ENCODE results near the gene NCOA1. TPM values are rescaled to one million over a fixed set of nuclear protein-coding genes. Genes with fewer than 3 reads are reported as not detected.

Gene NCOA1
- total and polyA plus RNA-seq, 12 donors, result 8.6 to 36.7 (median 32.0) TPM

GRCh38 chr2:24731923-24732322 lies 240.9 kb downstream of the NCOA1 start:
- Histone ChIP-seq H3K9me3 (no peaks in the 10 kb centered on the region), H3K4me1 (no peaks in the 10 kb centered on the region), H3K27me3 (no peaks in the 10 kb centered on the region), H3K4me3 (no peak overlapping the region), H3K27ac (no peak overlapping the region), H3K36me3 (peaks cover 0 to 73% (median 12%) of the 10 kb centered on the region in 9 donors)
- no peak for DNase-seq
- no peak for TF ChIP-seq CTCF (IDR thresholded peaks at IDR 0.05)
- WGBS, 2 donors, result 97 to 100% methylated on average over 1 of the region's 1 CpG
- ATAC-seq, result no peak
- intact Hi-C loops (cut with DNase I), result no loop called here

DNA sequence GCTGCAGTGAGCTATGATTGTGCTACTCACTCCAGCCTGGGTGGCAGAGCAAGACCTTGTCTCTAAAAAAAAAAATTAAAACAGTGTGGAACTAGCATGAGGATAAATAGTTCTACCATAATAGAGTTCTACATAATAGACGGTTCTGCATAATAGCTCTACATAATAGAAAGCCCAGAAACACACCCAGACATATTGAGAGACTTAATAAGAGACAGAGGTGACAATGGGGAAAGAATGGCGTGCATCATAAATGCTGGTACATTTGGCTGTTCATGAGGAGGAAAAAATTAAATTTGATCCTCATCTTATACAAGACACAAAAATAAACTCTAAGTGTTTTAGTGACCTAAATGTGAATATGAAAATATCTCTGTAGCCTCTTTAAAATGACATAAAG lies 243.7 kb downstream of the NCOA1 start:
- DNase-seq, result no peak
- ATAC-seq, result no peak
- Histone ChIP-seq H3K36me3 (peaks cover 0 to 56% (median 5%) of the 10 kb centered on the region in 9 donors), H3K9me3 (no peaks in the 10 kb centered on the region), H3K27me3 (no peaks in the 10 kb centered on the region), H3K4me3 (no peak overlapping the region), H3K4me1 (peaks cover 0 to 8% (median 0%) of the 10 kb centered on the region in 9 donors), H3K27ac (no peak overlapping the region)
- TF ChIP-seq CTCF (IDR thresholded peaks at IDR 0.05), result no peak
- intact Hi-C loops (cut with DNase I), result no loop called here
- WGBS, 2 donors, result 95 to 98% methylated on average over 2 of the region's 2 CpGs

DNA sequence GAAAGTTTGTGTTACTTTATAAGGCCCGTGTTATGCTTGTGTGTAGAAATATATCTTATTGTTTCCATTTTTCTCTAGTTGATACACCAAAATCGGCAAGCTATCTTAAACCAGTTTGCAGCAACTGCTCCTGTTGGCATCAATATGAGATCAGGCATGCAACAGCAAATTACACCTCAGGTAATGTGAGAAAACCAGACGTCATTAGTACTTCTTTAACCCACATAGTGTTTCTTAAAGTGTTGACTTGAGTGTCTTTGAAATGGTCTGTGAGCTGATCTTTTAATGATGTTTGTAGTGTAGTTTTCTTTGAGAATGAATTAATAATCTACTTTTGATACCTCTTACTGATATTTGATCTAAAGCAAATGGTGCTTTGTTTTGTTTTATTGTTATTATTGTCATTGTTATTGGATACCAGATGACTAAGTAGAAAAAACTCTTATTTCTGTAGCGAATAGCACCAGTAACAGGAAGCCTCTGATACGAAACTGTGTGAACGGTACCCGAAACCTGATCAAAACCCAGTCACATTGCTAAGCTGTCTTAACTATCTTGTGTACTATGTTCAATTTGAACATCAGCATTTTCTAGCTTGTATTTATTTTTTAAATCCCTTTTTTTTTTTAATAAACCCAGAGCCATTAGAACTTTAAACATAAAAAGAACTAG lies 248.4 kb downstream of the NCOA1 start:
- ATAC-seq (no peak), DNase-seq (no peak)
- no peak for TF ChIP-seq CTCF (IDR thresholded peaks at IDR 0.05)
- peaks cover 0 to 20% (median 9%) of the 10 kb centered on the region in 9 donors for H3K4me1 ChIP-seq
- no peak overlapping the region for H3K4me3 ChIP-seq
- WGBS, 2 donors, result 91 to 92% methylated on average over 7 of the region's 7 CpGs
- no peak overlapping the region for H3K27ac ChIP-seq
- peaks cover 0 to 75% (median 7%) of the 10 kb centered on the region in 9 donors for H3K36me3 ChIP-seq
- no peaks in the 10 kb centered on the region for H3K9me3 ChIP-seq
- H3K27me3 ChIP-seq, result no peaks in the 10 kb centered on the region
- intact Hi-C loops (cut with DNase I), result no loop called here

DNA sequence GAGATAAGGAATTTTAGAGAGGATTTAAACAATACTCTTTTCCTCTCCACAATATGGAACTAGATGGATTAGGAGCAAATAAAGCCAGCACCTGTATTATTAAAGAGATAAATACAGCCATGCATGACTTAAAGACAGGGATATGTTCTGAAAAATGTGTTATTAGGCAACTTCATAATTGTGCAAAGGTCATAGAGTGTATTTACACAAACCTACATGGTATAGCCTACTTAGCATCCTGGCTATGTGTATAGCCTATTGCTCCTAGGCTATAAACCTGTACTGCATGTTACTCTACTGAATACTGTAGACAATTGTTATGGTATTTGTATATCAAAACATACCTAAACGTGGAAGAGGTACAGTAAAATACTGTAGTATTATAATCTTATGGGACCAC lies 249.1 kb downstream of the NCOA1 start:
- Histone ChIP-seq H3K27ac (no peak overlapping the region), H3K4me1 (peaks cover 0 to 23% (median 9%) of the 10 kb centered on the region in 9 donors), H3K36me3 (peaks cover 0 to 69% (median 7%) of the 10 kb centered on the region in 9 donors), H3K9me3 (no peaks in the 10 kb centered on the region), H3K4me3 (no peak overlapping the region), H3K27me3 (no peaks in the 10 kb centered on the region)
- no peak for ATAC-seq
- WGBS, 2 donors, result 83 to 85% methylated on average over 1 of the region's 1 CpG
- no peak for TF ChIP-seq CTCF (IDR thresholded peaks at IDR 0.05)
- no peak for DNase-seq
- intact Hi-C loops (cut with DNase I), result no loop called here
